ENCODE results near the gene CACNA1A. TPM values are rescaled to one million over a fixed set of nuclear protein-coding genes. Genes with fewer than 3 reads are reported as not detected.
A peak's percentile ranks its signal among the peaks of the same experiment; 100 is the strongest.

The CACNA1A gene
- total RNA-seq, 1 donor = 1.4 TPM

DNA sequence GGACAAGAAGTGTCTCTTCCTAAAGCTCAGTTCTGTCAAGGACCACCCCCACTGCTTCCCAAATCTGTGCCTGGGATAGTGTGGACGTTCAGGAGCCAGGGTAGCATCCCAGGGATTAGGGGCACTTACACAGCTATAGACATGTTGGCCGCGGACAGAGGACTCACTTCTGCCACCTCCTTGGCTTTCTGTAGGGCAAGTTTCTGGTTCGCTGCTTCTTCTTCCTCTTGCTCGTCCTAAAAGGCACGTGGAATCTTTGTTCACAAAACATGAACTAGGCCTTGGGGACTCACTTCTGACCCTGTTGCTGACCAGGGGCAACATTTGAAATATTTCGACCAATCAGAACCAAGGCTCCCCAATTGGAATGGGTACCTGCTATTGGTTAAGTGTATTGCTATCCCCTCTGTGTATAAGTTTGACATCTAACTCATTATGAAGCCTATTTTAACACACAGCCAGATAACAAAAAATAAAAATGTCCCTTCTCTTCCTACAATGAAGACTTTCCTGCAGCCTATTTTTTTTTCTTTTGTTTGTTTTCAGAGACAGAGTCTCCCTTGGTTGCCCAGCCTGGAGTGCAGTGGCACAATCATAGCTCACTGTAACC lies 205.8 kb downstream of the CACNA1A start:
- Histone ChIP-seq H3K4me3 (ENCODE audit: insufficient read depth, low read length) (no peak overlapping the region), H3K79me2 (ENCODE audit: insufficient read depth, low read length) (no peaks in the 10 kb centered on the region)

DNA sequence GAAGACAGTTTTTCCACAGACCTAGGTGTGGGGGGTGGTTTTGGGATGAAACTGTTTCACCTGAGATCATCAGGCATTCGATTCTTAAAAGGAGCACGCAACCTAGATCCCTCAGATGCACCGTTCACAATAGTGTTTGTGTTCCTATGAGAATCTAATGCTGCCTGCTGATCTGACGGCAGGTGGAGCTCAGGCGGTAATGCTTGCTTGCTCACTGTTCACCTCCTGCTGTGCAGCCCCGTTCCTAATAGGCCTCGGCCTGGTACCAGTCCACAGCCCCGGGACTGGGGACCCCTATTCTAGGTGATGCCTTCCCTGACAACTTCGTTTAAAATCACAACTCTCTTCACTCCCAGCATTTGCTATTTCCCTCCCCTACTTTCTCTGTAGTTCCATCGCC lies 206.4 kb downstream of the CACNA1A start:
- H4K20me1 ChIP-seq (ENCODE audit: insufficient read depth, low read length) = no peaks in the 10 kb centered on the region
- no peak overlapping the region for H3K4me2 ChIP-seq (ENCODE audit: insufficient read depth, low read length)
- no peak overlapping the region for H3K4me3 ChIP-seq (ENCODE audit: insufficient read depth, low read length)
- H3K36me3 ChIP-seq (ENCODE audit: insufficient read depth, low read length) = no peaks in the 10 kb centered on the region
- H3K27ac ChIP-seq (ENCODE audit: low read depth, low read length) = no peak overlapping the region
- peaks cover 3% of the 10 kb centered on the region for H3K4me1 ChIP-seq (ENCODE audit: insufficient read depth, low read length)
- no peaks in the 10 kb centered on the region for H3K27me3 ChIP-seq (ENCODE audit: insufficient read depth, low read length)
- TF ChIP-seq, protein P1, sequence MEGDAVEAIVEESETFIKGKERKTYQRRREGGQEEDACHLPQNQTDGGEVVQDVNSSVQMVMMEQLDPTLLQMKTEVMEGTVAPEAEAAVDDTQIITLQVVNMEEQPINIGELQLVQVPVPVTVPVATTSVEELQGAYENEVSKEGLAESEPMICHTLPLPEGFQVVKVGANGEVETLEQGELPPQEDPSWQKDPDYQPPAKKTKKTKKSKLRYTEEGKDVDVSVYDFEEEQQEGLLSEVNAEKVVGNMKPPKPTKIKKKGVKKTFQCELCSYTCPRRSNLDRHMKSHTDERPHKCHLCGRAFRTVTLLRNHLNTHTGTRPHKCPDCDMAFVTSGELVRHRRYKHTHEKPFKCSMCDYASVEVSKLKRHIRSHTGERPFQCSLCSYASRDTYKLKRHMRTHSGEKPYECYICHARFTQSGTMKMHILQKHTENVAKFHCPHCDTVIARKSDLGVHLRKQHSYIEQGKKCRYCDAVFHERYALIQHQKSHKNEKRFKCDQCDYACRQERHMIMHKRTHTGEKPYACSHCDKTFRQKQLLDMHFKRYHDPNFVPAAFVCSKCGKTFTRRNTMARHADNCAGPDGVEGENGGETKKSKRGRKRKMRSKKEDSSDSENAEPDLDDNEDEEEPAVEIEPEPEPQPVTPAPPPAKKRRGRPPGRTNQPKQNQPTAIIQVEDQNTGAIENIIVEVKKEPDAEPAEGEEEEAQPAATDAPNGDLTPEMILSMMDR (IDR thresholded peaks at IDR 0.05; ENCODE audit: extremely low read depth, low read depth, low read length) = no peak
- no peak overlapping the region for H2AFZ ChIP-seq (ENCODE audit: low read length)
- no peak for DNase-seq (ENCODE audit: insufficient read length, low spot score, missing footprints)
- H3K79me2 ChIP-seq (ENCODE audit: insufficient read depth, low read length) = no peaks in the 10 kb centered on the region
- H3K9me3 ChIP-seq (ENCODE audit: low read depth, low read length) = no peaks in the 10 kb centered on the region

More for the DNA sequence above, 205.8 kb downstream of the CACNA1A start:
- Histone ChIP-seq H3K27me3 (ENCODE audit: insufficient read depth, low read length) (no peaks in the 10 kb centered on the region), H3K9me3 (ENCODE audit: low read depth, low read length) (no peaks in the 10 kb centered on the region), H3K4me1 (ENCODE audit: insufficient read depth, low read length) (peaks cover 3% of the 10 kb centered on the region), H3K27ac (ENCODE audit: low read depth, low read length) (no peak overlapping the region), H2AFZ (ENCODE audit: low read length) (no peak overlapping the region), H3K4me2 (ENCODE audit: insufficient read depth, low read length) (no peak overlapping the region), H3K36me3 (ENCODE audit: insufficient read depth, low read length) (no peaks in the 10 kb centered on the region), H4K20me1 (ENCODE audit: insufficient read depth, low read length) (no peaks in the 10 kb centered on the region)
- no peak for DNase-seq (ENCODE audit: insufficient read length, low spot score, missing footprints)
- TF ChIP-seq, protein P1 (IDR thresholded peaks at IDR 0.05; ENCODE audit: extremely low read depth, low read depth, low read length) = no peak

- no peak overlapping the region for H2AFZ ChIP-seq (ENCODE audit: low read length)
- no peak overlapping the region for H3K27ac ChIP-seq (ENCODE audit: low read depth, low read length)
- H3K4me2 ChIP-seq (ENCODE audit: insufficient read depth, low read length) = no peak overlapping the region
- TF ChIP-seq, protein P1 (IDR thresholded peaks at IDR 0.05; ENCODE audit: extremely low read depth, low read depth, low read length) = no peak
- no peaks in the 10 kb centered on the region for H4K20me1 ChIP-seq (ENCODE audit: insufficient read depth, low read length)
- H3K4me3 ChIP-seq (ENCODE audit: insufficient read depth, low read length) = peak overlapping the region; percentile 40
- H3K79me2 ChIP-seq (ENCODE audit: insufficient read depth, low read length) = no peaks in the 10 kb centered on the region
- no peaks in the 10 kb centered on the region for H3K27me3 ChIP-seq (ENCODE audit: insufficient read depth, low read length)
- DNase-seq (ENCODE audit: insufficient read length, low spot score, missing footprints) = no peak
- H3K4me1 ChIP-seq (ENCODE audit: insufficient read depth, low read length) = peaks cover 3% of the 10 kb centered on the region
- no peaks in the 10 kb centered on the region for H3K36me3 ChIP-seq (ENCODE audit: insufficient read depth, low read length)
- H3K9me3 ChIP-seq (ENCODE audit: low read depth, low read length) = no peaks in the 10 kb centered on the region
Observed at GRCh38 chr19:13298565-13299481, 207.5 kb downstream of the CACNA1A start.

- Histone ChIP-seq H3K4me2 (ENCODE audit: insufficient read depth, low read length) (no peak overlapping the region), H3K27ac (ENCODE audit: low read depth, low read length) (no peak overlapping the region), H4K20me1 (ENCODE audit: insufficient read depth, low read length) (no peaks in the 10 kb centered on the region), H3K27me3 (ENCODE audit: insufficient read depth, low read length) (no peaks in the 10 kb centered on the region), H3K36me3 (ENCODE audit: insufficient read depth, low read length) (no peaks in the 10 kb centered on the region), H3K4me3 (ENCODE audit: insufficient read depth, low read length) (no peak overlapping the region), H3K9me3 (ENCODE audit: low read depth, low read length) (no peaks in the 10 kb centered on the region), H2AFZ (ENCODE audit: low read length) (no peak overlapping the region), H3K79me2 (ENCODE audit: insufficient read depth, low read length) (no peaks in the 10 kb centered on the region), H3K4me1 (ENCODE audit: insufficient read depth, low read length) (no peaks in the 10 kb centered on the region)
- DNase-seq (ENCODE audit: insufficient read length, low spot score, missing footprints) = no peak
- TF ChIP-seq, protein P1 (IDR thresholded peaks at IDR 0.05; ENCODE audit: extremely low read depth, low read depth, low read length) = no peak
Observed at GRCh38 chr19:13297023-13297422, 209.3 kb downstream of the CACNA1A start.
